DND-41 (cell line): ENCODE measurements around the gene POLR1H.
"Not testable (repeated sequence)": the region's sequence is repeated elsewhere in the genome, so short reads cannot be mapped to it uniquely, and the experiment has no call there.

ENCODE experiments used
- ATAC-seq: fragments of 200-7000 bp; cut with Tn5 transposase; 3 replicates; pipeline ENCODE4 v1.9.1; 2021; ENCODE audit warnings: low read depth; ENCODE audit not compliant: insufficient read depth
- DNase-seq: peaks from one replicate; pipeline ENCODE4 v3.0.0-alpha.2; 2020
- H2AFZ ChIP-seq: 2 replicates; pipeline ENCODE4 v1.6.0; 2012; ENCODE audit warnings: low read depth, low read length
- H3K27ac ChIP-seq: 2 replicates; pipeline ENCODE4 v1.5.1; 2012; ENCODE audit warnings: low read length, inconsistent platforms
- H3K27me3 ChIP-seq: fragments of 200-600 bp; sonication (generic); 2 replicates; pipeline ENCODE4 v1.6.0; 2012; ENCODE audit warnings: low read length, mild to moderate bottlenecking, inconsistent platforms; ENCODE audit not compliant: insufficient read depth, poor library complexity
- H3K36me3 ChIP-seq: 2 replicates; pipeline ENCODE4 v1.5.1; 2012; ENCODE audit warnings: low read length, inconsistent platforms; ENCODE audit not compliant: insufficient read depth
- H3K4me1 ChIP-seq: 2 replicates; pipeline ENCODE4 v1.5.1; 2012; ENCODE audit warnings: mild to moderate bottlenecking, low read length; ENCODE audit not compliant: insufficient read depth
- H3K4me2 ChIP-seq: 2 replicates; pipeline ENCODE4 v1.6.0; 2012; ENCODE audit warnings: mild to moderate bottlenecking, moderate library complexity, low read length, inconsistent platforms; ENCODE audit not compliant: insufficient read depth
- H3K4me3 ChIP-seq, 2 experiments: fragments of 200-600 bp in 1 of 2; shearing (Covaris generic) in 1 of 2; 2 replicates each; pipeline ENCODE4 v1.5.1; 2012 to 2016; ENCODE audit warnings: inconsistent platforms in 2 of 2, low read length in 2 of 2, mild to moderate bottlenecking in 2 of 2, low read depth in 1 of 2, moderate library complexity in 1 of 2
- H3K79me2 ChIP-seq: 2 replicates; pipeline ENCODE4 v1.6.0; 2012; ENCODE audit warnings: low read length, inconsistent platforms; ENCODE audit not compliant: insufficient read depth
- H3K9ac ChIP-seq: 2 replicates; pipeline ENCODE4 v1.6.0; 2012; ENCODE audit warnings: low read depth, mild to moderate bottlenecking, inconsistent platforms, low read length, moderate library complexity
- H3K9me3 ChIP-seq: 2 replicates; pipeline ENCODE4 v1.5.1; 2012; ENCODE audit warnings: low read length, moderate library complexity, mild to moderate bottlenecking, inconsistent platforms; ENCODE audit not compliant: insufficient read depth, severe bottlenecking
- H4K20me1 ChIP-seq: 2 replicates; pipeline ENCODE4 v1.6.0; 2012; ENCODE audit warnings: low read length; ENCODE audit not compliant: insufficient read depth
- CTCF ChIP-seq: IDR thresholded peaks from 2 replicates; pipeline ENCODE4 v1.5.1; 2012; ENCODE audit warnings: borderline replicate concordance, low read length, moderate library complexity, mild to moderate bottlenecking; ENCODE audit not compliant: poor library complexity, severe bottlenecking; ENCODE audit errors: extremely low read depth
- EZH2 ChIP-seq: IDR thresholded peaks from 3 replicates; pipeline ENCODE4 v1.6.1; 2012; ENCODE audit warnings: borderline replicate concordance, low read depth, mild to moderate bottlenecking, moderate library complexity, low read length, inconsistent platforms; ENCODE audit not compliant: severe bottlenecking

POLR1H gene

DNA sequence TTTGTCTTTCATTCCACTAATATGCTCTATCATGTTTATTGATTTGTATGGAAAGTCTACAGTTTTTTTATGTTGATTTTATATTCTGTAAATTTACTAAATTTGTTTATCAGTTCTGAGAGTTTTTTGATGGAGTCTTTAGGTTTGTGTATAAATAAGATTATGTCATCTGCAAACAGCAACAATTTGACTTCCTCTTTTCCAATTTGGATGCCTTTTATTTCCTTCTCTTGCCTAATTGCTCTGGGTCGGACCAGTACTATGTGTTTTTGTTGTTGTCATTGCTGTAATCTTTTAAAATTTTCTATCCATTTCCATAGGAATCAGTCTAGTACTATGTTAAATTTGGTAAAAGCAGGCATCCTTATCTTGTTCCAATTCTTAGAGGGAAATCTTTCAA lies 31.5 kb upstream of the POLR1H start:
- DNase-seq: no peak
- Histone ChIP-seq H3K4me2 (no peak overlapping the region), H3K4me1 (no peaks in the 10 kb centered on the region), H3K36me3 (no peaks in the 10 kb centered on the region), H3K27ac (no peak overlapping the region), H3K4me3 (no peak overlapping the region), H3K27me3 (no peaks in the 10 kb centered on the region), H2AFZ (no peak overlapping the region), H3K9ac (no peak overlapping the region), H4K20me1 (no peaks in the 10 kb centered on the region), H3K9me3 (no peaks in the 10 kb centered on the region), H3K79me2 (no peaks in the 10 kb centered on the region)
- TF ChIP-seq CTCF: no peak
- TF ChIP-seq EZH2: no peak
- ATAC-seq: no peak

DNA sequence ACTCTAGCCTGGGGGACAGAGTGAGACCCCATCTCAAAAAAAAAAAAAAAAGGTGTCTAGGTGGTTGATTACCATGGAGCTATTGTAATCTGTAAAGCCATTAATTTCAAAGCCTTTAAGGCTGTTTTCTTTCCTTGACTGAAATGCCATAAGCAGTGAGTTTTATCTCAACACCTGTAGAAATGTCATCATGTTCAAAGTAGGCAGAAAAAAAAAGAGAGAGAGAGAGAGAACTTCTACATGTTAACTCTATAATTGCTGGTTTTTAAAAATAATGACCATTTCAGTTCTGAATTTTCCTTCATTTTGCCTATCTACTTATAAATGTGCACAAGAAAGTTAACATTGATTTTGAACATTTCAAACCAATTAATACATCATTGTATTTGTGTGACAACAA lies 29.7 kb upstream of the POLR1H start:
- Histone ChIP-seq H4K20me1 (no peaks in the 10 kb centered on the region), H3K4me3 (no peak overlapping the region), H3K27me3 (no peaks in the 10 kb centered on the region), H3K79me2 (no peaks in the 10 kb centered on the region), H2AFZ (no peak overlapping the region), H3K9me3 (no peaks in the 10 kb centered on the region), H3K27ac (no peak overlapping the region), H3K4me1 (no peaks in the 10 kb centered on the region), H3K9ac (no peak overlapping the region), H3K4me2 (no peak overlapping the region), H3K36me3 (no peaks in the 10 kb centered on the region)
- ATAC-seq (no peak), DNase-seq (no peak)
- no peak for TF ChIP-seq CTCF
- no peak for TF ChIP-seq EZH2

GRCh38 chr6:30033440-30033839 lies 27.6 kb upstream of the POLR1H start:
- H3K4me1 ChIP-seq, H3K4me3 ChIP-seq, DNase-seq, ATAC-seq, H3K36me3 ChIP-seq, H3K4me2 ChIP-seq, H4K20me1 ChIP-seq, H3K27me3 ChIP-seq, H3K9me3 ChIP-seq, H3K27ac ChIP-seq, H2AFZ ChIP-seq, H3K79me2 ChIP-seq, H3K9ac ChIP-seq: not testable (repeated sequence)

- no peak for ATAC-seq
- H3K4me2 ChIP-seq: no peak overlapping the region
- no peaks in the 10 kb centered on the region for H3K36me3 ChIP-seq
- no peaks in the 10 kb centered on the region for H3K9me3 ChIP-seq
- no peak overlapping the region for H3K9ac ChIP-seq
- no peaks in the 10 kb centered on the region for H3K27me3 ChIP-seq
- no peaks in the 10 kb centered on the region for H3K79me2 ChIP-seq
- H2AFZ ChIP-seq: no peak overlapping the region
- no peak overlapping the region for H3K4me3 ChIP-seq
- H4K20me1 ChIP-seq: no peaks in the 10 kb centered on the region
- DNase-seq: no peak
- no peak overlapping the region for H3K27ac ChIP-seq
- TF ChIP-seq CTCF (no peak), EZH2 (no peak)
- no peaks in the 10 kb centered on the region for H3K4me1 ChIP-seq
Measured at GRCh38 chr6:30035784-30036183, 25.3 kb upstream of the POLR1H start.
